Endometrial microvascular endothelial cells (primary cell): ENCODE data around the gene SRSF12. TPM values are rescaled to one million over a fixed set of nuclear protein-coding genes. Genes with fewer than 3 reads are reported as not detected.
"Not testable (repeated sequence)": the region's sequence is repeated elsewhere in the genome, so short reads cannot be mapped to it uniquely, and the experiment has no call there.

Source experiments
- in situ Hi-C: cut with HindIII; loops from 2 replicates; pipeline ENCODE4 v1.10.0; 2017; ENCODE audit warnings: low sequenced_read_pairs, low pct_unique_long_range_greater_than_20kb; ENCODE audit errors: inconsistent ontology term
- total RNA-seq: library from RNA; depleted of rRNA; stranded (reverse); fragments of >200 nt; gene quantifications from one replicate; pipeline ENCODE4 v1.2.3, GENCODE V29; 2015; ENCODE audit errors: inconsistent ontology term

SRSF12 gene
- total RNA-seq, 1 donor from 2014 or later, result 0.09 TPM

- in situ Hi-C loops, result no loop called here
Measured at GRCh38 chr6:89133981-89134380, 16.1 kb upstream of the SRSF12 start.

- in situ Hi-C loops, result no loop called here
Measured at GRCh38 chr6:89132057-89132456, 14.2 kb upstream of the SRSF12 start.

- in situ Hi-C loops, result no loop called here
Measured at GRCh38 chr6:89131599-89131998, 13.7 kb upstream of the SRSF12 start.

GRCh38 chr6:89128256-89128671 is 10.4 kb upstream of the SRSF12 start:
- in situ Hi-C loops, result not testable (repeated sequence)

- in situ Hi-C loops, result no loop called here
Measured at GRCh38 chr6:89122625-89123024, 4.8 kb upstream of the SRSF12 start.

GRCh38 chr6:89121934-89122333 is 4.1 kb upstream of the SRSF12 start:
- in situ Hi-C loops, result no loop called here

GRCh38 chr6:89120371-89120770 is 2.5 kb upstream of the SRSF12 start:
- in situ Hi-C loops, result no loop called here

GRCh38 chr6:89118931-89119330 is 1.1 kb upstream of the SRSF12 start:
- in situ Hi-C loops, result no loop called here

- in situ Hi-C loops, result no loop called here
Measured at GRCh38 chr6:89116702-89117101, 1.2 kb downstream of the SRSF12 start.

- in situ Hi-C loops, result no loop called here
Measured at GRCh38 chr6:89111933-89112332, 5.9 kb downstream of the SRSF12 start.

- in situ Hi-C loops, result no loop called here
Measured at GRCh38 chr6:89110284-89110683, 7.6 kb downstream of the SRSF12 start.

- in situ Hi-C loops, result no loop called here
Measured at GRCh38 chr6:89100114-89100513, 17.8 kb downstream of the SRSF12 start.

GRCh38 chr6:89098461-89098860 is 19.4 kb downstream of the SRSF12 start:
- in situ Hi-C loops, result no loop called here

GRCh38 chr6:89087881-89088280 is 30.0 kb downstream of the SRSF12 start:
- in situ Hi-C loops, result no loop called here

- in situ Hi-C loops, result no loop called here
Measured at GRCh38 chr6:89085409-89086205, 32.3 kb downstream of the SRSF12 start.

GRCh38 chr6:89084954-89085353 is 32.9 kb downstream of the SRSF12 start:
- in situ Hi-C loops, result no loop called here

GRCh38 chr6:89084542-89084941 is 33.3 kb downstream of the SRSF12 start:
- in situ Hi-C loops, result no loop called here

GRCh38 chr6:89082486-89082891 is 35.4 kb downstream of the SRSF12 start:
- in situ Hi-C loops, result no loop called here

- in situ Hi-C loops, result no loop called here
Measured at GRCh38 chr6:89081423-89082322, 36.2 kb downstream of the SRSF12 start.

- in situ Hi-C loops, result no loop called here
Measured at GRCh38 chr6:89081129-89081422, 36.8 kb downstream of the SRSF12 start.
